Lower leg skin (tissue), 4 donors: ENCODE results near the gene TRAK1. TPM values are rescaled to one million over a fixed set of nuclear protein-coding genes. Genes with fewer than 3 reads are reported as not detected.

Experiments
- DNase-seq, 2 donors: peaks; one replicate each; pipeline ENCODE4 v3.0.0-alpha.2; 2019; ENCODE audit warnings: low spot score in 2 of 2
- H3K4me3 ChIP-seq: fragments of 200-600 bp; sonication (generic); 2 replicates; pipeline ENCODE4 v1.5.1; 2017; ENCODE audit warnings: mild to moderate bottlenecking, low read depth; ENCODE audit not compliant: poor library complexity, severe bottlenecking
- POLR2A ChIP-seq, 2 donors: fragments of 450-650 bp; IDR thresholded peaks; one replicate each; pipeline ENCODE4 v1.6.1; 2016 to 2017; ENCODE audit warnings: antibody characterized with exemption in 2 of 2, mild to moderate bottlenecking in 1 of 2, moderate library complexity in 1 of 2
- WGBS, 2 donors: methylation state at CpG; one replicate each; pipeline ENCODE4 v1.1.5; 2018; 5-methylcytosine and 5-hydroxymethylcytosine counted together
- intact Hi-C: fragments of 100-400 bp; cut with DNase I; formaldehyde crosslinking; loops from one replicate; pipeline ENCODE4 v1.15.0; 2023; ENCODE audit warnings: low total_unique reads
- total RNA-seq, 4 donors: library from RNA; depleted of rRNA; stranded (reverse); fragments of >200 nt; gene quantifications; one replicate each; pipeline ENCODE4 v1.1.0, GENCODE V29; 2016
- TF ChIP-seq, protein P1 (sequence below), 3 donors: fragments of 450-650 bp; IDR thresholded peaks; one replicate each; pipeline ENCODE4 v1.5.1; 2016; ENCODE audit warnings: antibody characterized with exemption in 3 of 3, mild to moderate bottlenecking in 3 of 3, moderate library complexity in 2 of 3

The TRAK1 gene
- total RNA-seq, 4 donors from 2014 or later: 69.0 to 96.3 (median 84.9) TPM

- 85 to 86% methylated on average over 11 of the region's 11 CpGs for WGBS, 2 donors
- no peak overlapping the region for H3K4me3 ChIP-seq
- no peak for DNase-seq
- TF ChIP-seq POLR2A (IDR thresholded peaks at IDR 0.05): no peak
- TF ChIP-seq, protein P1, sequence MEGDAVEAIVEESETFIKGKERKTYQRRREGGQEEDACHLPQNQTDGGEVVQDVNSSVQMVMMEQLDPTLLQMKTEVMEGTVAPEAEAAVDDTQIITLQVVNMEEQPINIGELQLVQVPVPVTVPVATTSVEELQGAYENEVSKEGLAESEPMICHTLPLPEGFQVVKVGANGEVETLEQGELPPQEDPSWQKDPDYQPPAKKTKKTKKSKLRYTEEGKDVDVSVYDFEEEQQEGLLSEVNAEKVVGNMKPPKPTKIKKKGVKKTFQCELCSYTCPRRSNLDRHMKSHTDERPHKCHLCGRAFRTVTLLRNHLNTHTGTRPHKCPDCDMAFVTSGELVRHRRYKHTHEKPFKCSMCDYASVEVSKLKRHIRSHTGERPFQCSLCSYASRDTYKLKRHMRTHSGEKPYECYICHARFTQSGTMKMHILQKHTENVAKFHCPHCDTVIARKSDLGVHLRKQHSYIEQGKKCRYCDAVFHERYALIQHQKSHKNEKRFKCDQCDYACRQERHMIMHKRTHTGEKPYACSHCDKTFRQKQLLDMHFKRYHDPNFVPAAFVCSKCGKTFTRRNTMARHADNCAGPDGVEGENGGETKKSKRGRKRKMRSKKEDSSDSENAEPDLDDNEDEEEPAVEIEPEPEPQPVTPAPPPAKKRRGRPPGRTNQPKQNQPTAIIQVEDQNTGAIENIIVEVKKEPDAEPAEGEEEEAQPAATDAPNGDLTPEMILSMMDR (IDR thresholded peaks at IDR 0.05): no peak
- intact Hi-C loops: no loop called here
Measured at GRCh38 chr3:42085641-42086376, 5.3 kb upstream of the TRAK1 start.

DNA sequence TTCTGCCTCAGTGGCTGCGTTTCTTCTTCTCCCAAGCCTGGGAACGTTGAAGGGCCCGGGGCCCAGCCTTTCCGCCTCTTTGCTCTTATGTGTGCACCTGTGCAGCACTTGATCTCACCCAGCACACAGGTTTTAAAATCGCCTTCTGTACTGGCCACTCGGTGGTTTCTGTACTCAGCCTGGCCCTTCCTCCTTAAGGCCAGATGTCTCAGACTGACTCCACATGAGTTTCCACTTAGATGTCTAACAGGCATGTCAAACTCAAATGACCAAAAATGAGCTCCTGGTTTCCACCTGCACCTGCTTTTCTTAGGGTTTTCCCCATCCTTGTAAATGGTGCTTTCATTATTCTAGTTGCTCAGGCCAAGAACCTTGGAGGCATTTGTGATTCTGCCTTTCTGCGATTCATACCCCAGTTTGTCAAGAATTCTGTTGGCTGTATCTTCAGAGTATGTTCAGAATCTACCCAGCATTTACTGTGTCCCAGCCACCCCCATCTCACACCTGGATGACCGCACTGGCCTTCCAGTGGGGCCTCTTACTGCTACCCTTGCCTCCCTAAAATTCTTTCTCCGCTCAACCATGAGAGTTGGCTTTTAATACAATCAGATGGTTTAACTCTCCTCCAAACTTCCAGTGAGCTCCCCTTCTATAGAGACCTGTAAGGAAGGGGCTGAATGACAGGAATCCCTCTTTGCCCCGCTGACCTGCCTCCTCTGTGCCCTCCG, 2.2 kb upstream of the TRAK1 start:
- DNase-seq: no peak
- no peak overlapping the region for H3K4me3 ChIP-seq
- TF ChIP-seq POLR2A (IDR thresholded peaks at IDR 0.05): no peak
- TF ChIP-seq, protein P1 (IDR thresholded peaks at IDR 0.05): no peak
- intact Hi-C loops: no loop called here
- WGBS, 2 donors: 81 to 88% methylated on average over 11 of the region's 11 CpGs

DNA sequence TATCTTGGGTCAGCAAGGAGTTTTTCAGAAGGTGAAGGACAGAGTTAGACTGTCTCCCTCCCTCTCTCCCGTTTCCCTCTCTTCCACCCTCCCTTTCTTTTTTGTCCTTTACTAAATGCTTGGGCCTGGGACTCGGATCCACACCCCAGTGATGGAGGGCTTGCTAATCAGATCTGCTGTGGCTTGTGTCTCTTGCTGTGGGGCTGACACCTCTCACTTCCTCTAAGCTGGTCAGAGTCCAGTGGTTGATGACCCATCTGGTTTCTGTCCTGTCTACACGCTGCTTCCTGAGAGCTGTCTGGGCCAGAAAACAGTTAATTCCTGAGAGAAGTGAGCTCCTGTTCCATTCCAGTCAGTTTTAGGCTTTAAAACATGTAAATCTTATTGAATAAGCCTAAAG, 849 bp downstream of the TRAK1 start:
- 55 to 56% methylated on average over 3 of the region's 3 CpGs for WGBS, 2 donors
- no peak for DNase-seq
- TF ChIP-seq, protein P1 (IDR thresholded peaks at IDR 0.05): no peak
- no peak for TF ChIP-seq POLR2A (IDR thresholded peaks at IDR 0.05)
- H3K4me3 ChIP-seq: no peak overlapping the region
- intact Hi-C loops: no loop called here

DNA sequence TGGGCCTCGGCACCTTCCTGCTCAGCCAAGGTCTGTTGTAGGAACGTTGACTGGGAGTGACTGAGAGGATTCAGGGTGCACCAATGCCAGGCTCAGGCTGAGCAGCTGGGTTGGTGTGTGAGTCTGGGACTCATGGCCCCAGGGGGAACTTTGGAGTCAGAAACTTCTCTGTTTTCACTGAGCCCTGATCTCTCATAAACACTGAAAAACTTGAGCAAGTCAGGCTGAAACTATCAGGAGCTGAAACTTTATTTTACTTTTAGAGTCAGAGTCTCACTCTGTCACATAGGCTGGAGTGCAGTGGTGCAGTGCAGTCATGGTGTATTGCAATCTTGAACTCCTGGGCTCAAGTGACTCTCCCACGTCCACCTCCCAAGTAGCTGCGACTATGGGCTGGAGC, 3.0 kb downstream of the TRAK1 start:
- no peak for DNase-seq
- H3K4me3 ChIP-seq: no peak overlapping the region
- intact Hi-C loops: no loop called here
- TF ChIP-seq, protein P1 (IDR thresholded peaks at IDR 0.05): no peak
- TF ChIP-seq POLR2A (IDR thresholded peaks at IDR 0.05): no peak
- 49% methylated on average over 4 of the region's 4 CpGs for WGBS, 2 donors

DNA sequence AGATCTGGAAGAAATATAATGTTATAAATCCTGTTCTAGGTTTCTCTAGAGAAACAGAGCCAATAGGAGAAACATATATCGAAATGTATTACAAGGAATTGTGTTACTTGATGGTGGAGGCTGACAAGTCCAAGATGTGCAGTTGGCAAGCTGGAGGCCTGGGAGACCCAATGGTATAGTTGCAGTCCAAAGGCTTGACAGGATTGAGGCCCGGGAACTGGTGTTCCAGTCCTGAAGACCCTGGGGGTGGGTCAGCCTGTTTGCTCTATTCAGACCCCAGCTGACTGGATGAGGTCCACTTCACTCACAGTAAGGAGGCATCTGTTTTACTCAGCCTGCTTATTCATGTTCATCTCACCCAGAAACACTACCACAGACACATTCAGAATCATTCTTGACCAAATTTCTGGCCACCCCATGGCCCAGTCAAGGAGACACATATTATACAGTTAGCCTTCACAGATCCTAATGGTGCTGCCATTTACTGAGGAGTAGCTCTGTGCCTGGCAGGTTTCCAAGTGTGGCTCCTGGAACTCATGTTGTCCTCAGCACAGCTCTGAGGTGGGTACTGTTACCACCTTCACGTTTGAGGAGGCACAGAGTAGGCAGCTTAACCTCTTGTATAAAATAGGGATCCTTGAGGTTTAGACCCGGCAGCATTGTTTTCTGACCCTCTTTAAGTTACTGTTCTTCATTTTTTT, 3.7 kb downstream of the TRAK1 start:
- no peak for TF ChIP-seq POLR2A (IDR thresholded peaks at IDR 0.05)
- TF ChIP-seq, protein P1 (IDR thresholded peaks at IDR 0.05): no peak
- intact Hi-C loops: loop anchor here (5.0 kb wide), 1 partner anchor 198 kb away; no protein-coding TSS in a partner anchor
- no peak overlapping the region for H3K4me3 ChIP-seq
- whole genome bisulfite sequencing, 2 donors: 75 to 77% methylated on average over 4 of the region's 4 CpGs
- no peak for DNase-seq
